NCI-H128 (cell line): ENCODE data around the gene KPRP.

Source experiments
- DNase-seq: peaks from one replicate; lab custom pipeline; 2025; ENCODE audit not compliant: unreplicated experiment; lab: John Stamatoyannopoulos, UW

KPRP gene

DNA sequence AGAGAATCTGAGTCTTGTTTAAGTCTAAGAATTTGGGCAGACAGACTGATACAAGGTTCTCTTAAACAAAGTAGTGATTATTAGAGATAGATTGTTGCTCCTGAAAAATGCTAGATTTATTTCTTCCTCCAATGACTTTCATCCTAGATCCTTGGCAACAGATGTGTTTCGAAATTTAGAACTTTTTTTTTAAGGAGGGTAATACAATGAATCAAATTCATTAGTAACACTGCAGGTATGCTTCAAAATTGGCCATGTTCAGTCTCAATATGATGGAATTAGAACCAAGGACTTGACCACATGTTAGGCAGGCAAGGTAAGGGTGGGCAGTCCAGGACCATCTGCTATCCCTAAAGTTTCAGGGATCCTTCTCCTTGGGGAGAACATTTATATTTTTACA, 12.6 kb downstream of the KPRP start:
- no peak for DNase-seq

DNA sequence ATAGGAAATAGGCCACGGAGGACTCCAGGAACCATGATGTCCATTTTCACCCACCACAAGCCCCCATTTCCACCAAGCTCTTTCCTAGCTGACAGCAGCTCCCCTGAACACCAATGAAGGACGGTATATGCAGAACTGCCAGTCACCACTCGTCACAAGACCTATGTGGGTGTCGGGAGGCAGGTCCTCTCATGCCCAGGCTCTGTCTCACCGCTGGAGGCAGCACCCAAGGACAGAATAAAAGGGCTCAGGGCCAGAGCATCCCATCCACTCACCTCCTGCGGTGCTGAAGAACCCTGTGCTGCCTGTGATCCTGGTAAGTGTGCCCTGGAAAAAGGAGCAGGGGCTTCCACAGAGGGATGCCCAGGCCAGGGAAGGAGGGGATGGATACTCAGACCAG, 17.1 kb downstream of the KPRP start, which contains the start of gene LCE1F:
LCE1F (plus strand) TSS at position 266 of the 400 bp plus-strand sequence. CDS start 1,232 bp downstream, outside the sequence.
- DNase-seq = no peak

DNA sequence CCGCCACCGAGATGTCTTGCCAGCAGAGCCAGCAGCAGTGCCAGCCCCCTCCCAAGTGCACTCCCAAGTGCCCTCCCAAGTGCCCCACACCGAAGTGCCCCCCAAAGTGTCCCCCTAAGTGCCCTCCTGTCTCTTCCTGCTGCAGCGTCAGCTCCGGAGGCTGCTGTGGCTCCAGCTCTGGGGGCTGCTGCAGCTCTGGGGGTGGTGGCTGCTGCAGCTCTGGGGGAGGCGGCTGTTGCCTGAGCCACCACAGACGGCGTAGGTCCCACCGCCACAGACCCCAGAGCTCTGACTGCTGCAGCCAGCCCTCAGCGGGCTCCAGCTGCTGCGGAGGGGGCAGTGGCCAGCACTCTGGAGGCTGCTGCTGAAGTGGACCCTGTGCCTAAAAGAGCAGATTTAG, 18.5 kb downstream of the KPRP start:
- no peak for DNase-seq

DNA sequence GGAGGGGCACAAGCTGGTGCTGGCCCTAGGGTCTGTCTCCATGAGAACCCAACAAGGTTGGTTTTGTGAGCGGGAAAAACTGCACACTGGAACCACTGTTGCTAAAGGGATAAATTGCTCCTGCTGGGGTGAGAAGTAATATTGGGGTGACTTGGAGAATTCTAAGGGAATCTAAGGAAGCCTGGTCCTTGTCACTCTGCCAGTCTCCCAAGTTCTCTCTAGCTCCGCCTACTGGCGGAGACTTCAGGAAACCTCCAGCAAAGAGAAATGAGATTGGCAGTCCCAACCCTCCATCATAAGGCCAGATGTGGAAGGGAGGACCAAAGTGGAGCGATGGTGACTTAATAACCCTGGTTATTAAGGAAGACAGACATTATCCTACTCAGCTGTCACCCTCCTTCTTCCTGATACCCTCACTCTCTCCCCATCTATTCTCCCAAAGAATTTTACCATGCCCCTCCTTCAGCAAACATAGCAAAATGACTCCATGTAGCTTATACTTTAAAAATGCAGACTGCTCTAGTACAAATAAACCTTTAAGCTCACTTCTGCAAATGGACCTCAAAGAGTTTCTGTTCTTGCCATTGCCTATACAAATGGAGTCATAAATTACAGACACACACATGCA, 19.8 kb downstream of the KPRP start:
- DNase-seq = no peak

DNA sequence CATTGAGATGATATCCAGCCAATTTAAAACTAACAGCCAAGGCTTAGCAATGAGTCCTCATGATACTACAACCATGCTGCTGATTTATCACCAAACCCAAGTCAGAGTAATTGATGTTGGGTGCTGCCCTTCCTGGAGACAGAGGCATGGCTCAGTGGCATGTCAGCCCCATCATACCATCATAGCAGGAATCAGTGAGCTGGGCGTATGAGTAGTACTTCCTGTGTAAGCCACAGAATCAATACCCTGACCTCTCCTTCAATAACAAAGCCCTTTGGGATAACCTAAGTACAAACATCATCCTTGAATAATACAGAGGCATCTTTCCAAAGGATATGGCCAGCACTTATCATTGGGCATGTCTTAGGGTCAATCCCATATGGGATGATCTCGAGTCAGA, 25.3 kb downstream of the KPRP start:
- no peak for DNase-seq

DNA sequence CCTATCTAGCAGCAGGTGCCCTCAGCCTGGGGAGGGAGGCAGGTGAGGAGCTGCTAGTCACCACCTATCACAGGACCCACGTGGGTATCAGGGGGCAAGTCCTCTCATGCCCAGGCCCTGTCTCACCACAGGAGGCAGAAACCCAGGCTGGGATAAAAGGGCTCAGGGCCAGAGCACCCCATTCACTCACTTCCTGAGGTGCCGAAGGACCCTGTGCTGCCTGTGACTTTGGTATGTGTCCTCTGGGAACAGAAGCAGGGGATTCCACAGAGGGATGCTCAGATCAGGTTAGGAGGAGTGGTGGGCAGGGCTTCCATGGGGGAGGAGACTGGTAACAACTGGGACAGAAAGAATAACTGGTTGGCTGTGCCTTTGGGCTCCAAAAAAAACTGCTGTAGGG, 28.3 kb downstream of the KPRP start, which contains the start of gene LCE1E:
LCE1E (plus strand) TSS at position 181 of the 400 bp plus-strand sequence. CDS start 1,043 bp downstream, outside the sequence.
- no peak for DNase-seq

DNA sequence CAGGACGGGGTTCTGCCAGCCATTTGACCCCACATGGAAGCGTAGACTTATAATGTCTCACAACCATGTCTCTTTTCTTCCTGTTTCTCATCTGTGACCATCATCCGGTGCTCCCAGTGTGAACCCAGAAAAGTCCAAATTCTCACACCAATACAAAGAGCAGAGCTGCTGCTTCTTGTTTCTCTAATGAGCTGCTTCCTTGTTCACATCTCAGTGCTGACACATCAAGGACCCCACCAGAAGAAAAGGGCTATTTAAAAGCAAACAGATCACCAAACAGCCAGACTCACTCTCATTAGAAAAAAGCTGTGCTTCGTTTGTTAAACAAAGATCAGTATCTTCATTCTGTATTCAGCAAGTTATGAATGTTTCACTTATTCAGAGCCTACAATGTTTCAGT, 37.9 kb downstream of the KPRP start:
- no peak for DNase-seq

DNA sequence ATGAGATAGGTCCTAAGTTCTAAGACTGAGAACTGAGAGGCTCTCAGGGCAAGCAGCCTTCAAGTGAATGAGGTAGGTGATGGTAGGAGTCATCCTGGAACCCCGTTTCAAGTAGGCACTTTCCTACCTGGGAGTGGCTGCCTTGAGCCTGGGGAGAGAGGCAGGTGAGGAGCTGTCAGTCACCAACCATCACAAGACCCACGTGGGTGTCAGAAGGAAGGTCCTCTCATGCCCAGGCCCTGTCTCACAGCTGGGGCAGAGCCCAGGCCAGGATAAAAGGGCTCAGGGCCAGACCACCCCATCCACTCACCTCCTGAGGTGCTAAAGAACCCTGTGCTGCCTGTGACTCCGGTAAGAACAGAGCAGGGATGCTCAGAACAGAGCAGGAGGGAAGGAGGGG, 38.6 kb downstream of the KPRP start, which contains the start of gene LCE1D:
LCE1D (plus strand) TSS at position 301 of the 400 bp plus-strand sequence. CDS start 1,074 bp downstream, outside the sequence.
- DNase-seq = no peak

DNA sequence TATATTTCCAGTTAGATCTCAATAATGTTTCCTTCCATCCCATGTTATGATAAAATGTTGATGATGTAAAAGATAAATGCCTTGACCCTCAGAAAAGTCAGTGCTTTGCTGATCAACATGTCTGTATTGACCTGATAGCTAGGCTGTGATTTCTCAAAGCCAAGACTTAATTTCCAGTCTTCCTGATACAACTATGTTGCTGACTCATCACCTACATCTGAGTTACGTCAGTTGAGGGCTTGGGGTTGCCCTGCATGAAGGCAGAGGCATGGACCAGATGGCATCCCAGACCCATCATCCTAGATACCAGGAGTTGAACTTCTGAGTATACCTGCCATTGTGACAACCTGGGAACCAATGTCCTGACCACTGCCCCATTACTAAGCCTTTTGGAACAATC, 43.5 kb downstream of the KPRP start:
- no peak for DNase-seq

DNA sequence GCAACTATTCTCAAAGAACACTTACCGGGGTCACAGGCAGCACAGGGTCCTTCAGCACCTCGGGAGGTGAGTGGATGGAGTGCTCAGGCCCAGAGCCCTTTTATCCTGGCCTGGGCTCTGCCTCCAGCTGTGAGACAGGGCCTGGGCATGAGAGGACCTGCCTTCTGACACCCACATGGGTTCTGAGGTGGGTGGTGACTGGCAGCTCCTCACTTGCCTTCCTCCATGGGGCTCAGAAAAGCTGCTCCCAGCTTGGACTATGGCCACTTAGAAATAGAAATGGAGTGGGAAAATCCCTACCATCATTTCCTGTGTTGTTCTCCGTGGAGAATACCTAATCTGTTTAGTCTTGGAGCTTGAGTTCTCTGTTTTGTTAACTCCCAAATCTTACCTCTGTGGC, 48.8 kb downstream of the KPRP start, which contains the start of gene LCE1C:
LCE1C (minus strand) TSS at position 76 of the 400 bp plus-strand sequence. CDS start 1,173 bp downstream, outside the sequence.
- DNase-seq = no peak

DNA sequence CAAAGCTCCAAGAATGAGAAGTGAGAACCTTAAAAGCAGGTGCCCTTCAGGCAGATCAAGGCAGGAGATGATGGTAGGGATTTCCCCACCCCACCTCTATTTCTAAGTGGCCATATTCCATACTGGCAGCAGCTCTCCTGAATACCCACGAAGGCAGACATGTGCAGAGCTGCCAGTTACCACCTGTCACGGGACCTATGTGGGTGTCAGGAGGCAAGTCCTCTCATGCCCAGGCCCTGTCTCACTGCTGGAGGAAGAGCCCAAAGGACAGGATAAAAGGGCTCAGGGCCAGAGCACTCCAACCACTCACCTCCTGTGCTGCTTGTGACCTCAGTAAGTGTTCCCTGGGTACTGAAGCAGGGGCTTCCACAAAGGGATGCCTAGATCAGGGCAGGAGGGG, 53.2 kb downstream of the KPRP start:
- no peak for DNase-seq
